Neutrophil (primary cell): ENCODE data around the gene PCDHGA1.

Experiments used
- H3K27ac ChIP-seq: fragments of 200-600 bp; sonication (generic); 2 replicates; pipeline ENCODE4 v1.5.1; 2016; ENCODE audit warnings: mild to moderate bottlenecking, moderate library complexity
- H3K27me3 ChIP-seq: fragments of 200-600 bp; sonication (generic); 2 replicates; pipeline ENCODE4 v1.6.0; 2016; ENCODE audit warnings: mild to moderate bottlenecking
- H3K36me3 ChIP-seq: fragments of 200-600 bp; sonication (generic); 2 replicates; pipeline ENCODE4 v1.5.1; 2017
- H3K4me1 ChIP-seq, 2 experiments: fragments of 200-600 bp in 1 of 2; sonication (generic) in 1 of 2; 1 replicate in 1 of 2; 2 replicates in 1 of 2; pipeline versions ENCODE4 v1.5.1 to v1.6.1; 2013 to 2016; ENCODE audit warnings: low read depth in 1 of 2, low read length in 1 of 2, mild to moderate bottlenecking in 1 of 2, moderate library complexity in 1 of 2; ENCODE audit not compliant: control insufficient read depth in 1 of 2, insufficient read depth in 1 of 2
- H3K4me3 ChIP-seq, 2 experiments: fragments of 200-600 bp in 1 of 2; sonication (generic) in 1 of 2; 1 replicate in 1 of 2; 2 replicates in 1 of 2; pipeline ENCODE4 v1.5.1; 2013 to 2016; ENCODE audit warnings: low read depth in 1 of 2, low read length in 1 of 2, mild to moderate bottlenecking in 1 of 2, moderate library complexity in 1 of 2
- H3K9me3 ChIP-seq: fragments of 200-600 bp; sonication (generic); 2 replicates; pipeline ENCODE4 v1.5.1; 2016
- CTCF ChIP-seq: fragments of 200-600 bp; sonication (generic); IDR thresholded peaks from 2 replicates; pipeline ENCODE4 v1.5.1; 2016; ENCODE audit warnings: antibody characterized with exemption

The PCDHGA1 gene

DNA sequence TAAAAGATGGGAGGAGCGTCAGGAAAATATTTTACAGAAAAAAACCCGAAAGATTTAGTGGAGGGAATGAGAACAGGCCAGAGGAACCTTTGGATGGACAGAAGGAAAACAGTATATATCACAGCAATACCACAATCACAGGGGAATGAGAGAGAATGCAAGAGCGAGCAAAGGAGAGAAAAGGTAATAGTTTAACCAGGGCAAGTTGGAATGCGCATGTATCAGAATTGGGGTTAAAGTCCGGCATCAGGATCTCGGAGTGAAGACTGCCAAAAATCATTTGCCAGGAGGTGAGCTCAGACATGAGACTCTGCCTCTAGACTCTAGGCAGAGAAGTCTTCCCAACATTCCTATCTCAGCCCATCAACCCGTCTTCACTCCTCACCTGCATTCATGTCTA lies 195.3 kb downstream of the PCDHGA1 start:
- Histone ChIP-seq H3K4me3 (no peak overlapping the region), H3K9me3 (no peaks in the 10 kb centered on the region), H3K27me3 (no peaks in the 10 kb centered on the region), H3K4me1 (peaks cover 17 to 22% of the 10 kb centered on the region in 2 experiments), H3K36me3 (peaks cover 100% of the 10 kb centered on the region), H3K27ac (no peak overlapping the region)
- TF ChIP-seq CTCF = no peak

DNA sequence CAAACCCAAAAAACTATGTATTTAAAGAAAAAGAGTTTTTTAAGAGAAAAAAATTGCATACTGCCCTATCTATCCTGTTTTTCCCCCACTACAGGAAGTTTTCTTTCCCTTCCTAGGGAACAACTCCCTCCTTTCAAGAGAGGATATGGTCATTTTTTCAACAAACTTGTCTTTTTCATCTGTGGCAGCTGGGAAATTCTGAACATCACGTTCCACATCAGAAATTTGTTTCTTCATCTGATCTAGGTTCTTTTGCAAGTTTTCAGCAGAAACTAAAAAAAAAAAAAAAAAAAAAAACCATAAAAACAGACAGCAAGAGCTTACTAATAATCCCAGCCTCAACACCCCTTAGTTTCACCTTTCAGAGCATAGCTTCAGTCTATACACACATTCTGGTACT lies 197.1 kb downstream of the PCDHGA1 start:
- H3K27ac ChIP-seq = no peak overlapping the region
- H3K27me3 ChIP-seq = no peaks in the 10 kb centered on the region
- H3K4me1 ChIP-seq = peaks cover 0 to 6% of the 10 kb centered on the region in 2 experiments
- peaks cover 99% of the 10 kb centered on the region for H3K36me3 ChIP-seq
- H3K9me3 ChIP-seq = no peaks in the 10 kb centered on the region
- no peak overlapping the region for H3K4me3 ChIP-seq
- no peak for TF ChIP-seq CTCF

- H3K27me3 ChIP-seq = no peaks in the 10 kb centered on the region
- H3K4me1 ChIP-seq = peaks cover 0 to 6% of the 10 kb centered on the region in 2 experiments
- no peak overlapping the region for H3K27ac ChIP-seq
- TF ChIP-seq CTCF = no peak
- peaks cover 99% of the 10 kb centered on the region for H3K36me3 ChIP-seq
- no peaks in the 10 kb centered on the region for H3K9me3 ChIP-seq
- no peak overlapping the region for H3K4me3 ChIP-seq
Measured at GRCh38 chr5:141528291-141528984, 198.1 kb downstream of the PCDHGA1 start.

GRCh38 chr5:141529002-141529401 lies 198.7 kb downstream of the PCDHGA1 start:
- Histone ChIP-seq H3K4me1 (peaks cover 0 to 6% of the 10 kb centered on the region in 2 experiments), H3K9me3 (no peaks in the 10 kb centered on the region), H3K27me3 (no peaks in the 10 kb centered on the region), H3K27ac (no peak overlapping the region), H3K36me3 (peaks cover 99% of the 10 kb centered on the region), H3K4me3 (no peak overlapping the region)
- TF ChIP-seq CTCF = no peak

DNA sequence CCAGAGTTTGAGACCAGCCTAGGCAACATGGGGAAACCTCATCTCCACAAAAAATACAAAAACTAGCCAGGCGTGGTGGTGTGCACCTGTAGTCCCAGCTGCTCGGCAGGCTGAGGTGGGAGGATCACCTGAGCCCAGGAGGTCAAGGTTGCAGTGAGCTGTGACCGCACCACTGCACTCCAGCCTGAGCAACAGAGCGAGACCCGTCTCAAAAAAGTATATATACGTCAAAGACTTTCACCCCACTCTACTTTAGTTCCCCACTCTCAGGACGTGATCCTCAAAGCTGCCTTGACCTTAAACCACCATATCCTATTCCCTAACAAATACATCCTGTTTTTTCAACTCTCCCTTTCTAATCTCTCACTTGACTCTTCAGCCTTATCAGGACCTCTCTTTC lies 199.6 kb downstream of the PCDHGA1 start:
- H3K9me3 ChIP-seq = no peaks in the 10 kb centered on the region
- no peak for TF ChIP-seq CTCF
- peaks cover 99% of the 10 kb centered on the region for H3K36me3 ChIP-seq
- H3K27me3 ChIP-seq = no peaks in the 10 kb centered on the region
- no peak overlapping the region for H3K4me3 ChIP-seq
- peaks cover 0 to under 1% of the 10 kb centered on the region in 2 experiments for H3K4me1 ChIP-seq
- no peak overlapping the region for H3K27ac ChIP-seq
